ENCODE data around the gene CAMTA1.

DNA sequence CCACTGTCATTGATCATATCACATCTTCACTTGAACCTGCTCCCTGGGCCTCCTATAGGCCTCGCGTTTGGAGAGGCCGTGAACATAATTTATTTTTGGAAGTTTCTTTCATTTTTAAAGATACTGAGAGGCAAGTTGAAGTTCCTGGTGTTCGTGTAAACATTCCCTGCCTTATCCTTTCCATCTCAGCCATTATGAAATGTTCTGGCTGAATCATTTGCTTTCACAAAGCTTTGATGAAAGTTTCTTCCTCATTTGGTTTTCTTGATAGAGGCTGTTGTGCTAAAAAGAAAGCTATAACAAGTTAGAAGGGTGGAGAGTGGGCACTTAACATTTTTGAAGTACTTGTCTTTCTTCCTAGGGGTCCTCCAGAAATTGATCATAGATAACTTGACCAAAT lies 15.5 kb downstream of the CAMTA1 start:
- TF ChIP-seq, protein P1, sequence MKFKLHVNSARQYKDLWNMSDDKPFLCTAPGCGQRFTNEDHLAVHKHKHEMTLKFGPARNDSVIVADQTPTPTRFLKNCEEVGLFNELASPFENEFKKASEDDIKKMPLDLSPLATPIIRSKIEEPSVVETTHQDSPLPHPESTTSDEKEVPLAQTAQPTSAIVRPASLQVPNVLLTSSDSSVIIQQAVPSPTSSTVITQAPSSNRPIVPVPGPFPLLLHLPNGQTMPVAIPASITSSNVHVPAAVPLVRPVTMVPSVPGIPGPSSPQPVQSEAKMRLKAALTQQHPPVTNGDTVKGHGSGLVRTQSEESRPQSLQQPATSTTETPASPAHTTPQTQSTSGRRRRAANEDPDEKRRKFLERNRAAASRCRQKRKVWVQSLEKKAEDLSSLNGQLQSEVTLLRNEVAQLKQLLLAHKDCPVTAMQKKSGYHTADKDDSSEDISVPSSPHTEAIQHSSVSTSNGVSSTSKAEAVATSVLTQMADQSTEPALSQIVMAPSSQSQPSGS (tag by site-specific recombination; IDR thresholded peaks at IDR 0.05; ENCODE audit: low read depth) = no peak
- no peak for TF ChIP-seq BCL11B (tag by site-specific recombination; IDR thresholded peaks at IDR 0.05; ENCODE audit: low read depth)
- no peak for TF ChIP-seq ZNF837 (tag by site-specific recombination; IDR thresholded peaks at IDR 0.05)
- TF ChIP-seq, protein P2, sequence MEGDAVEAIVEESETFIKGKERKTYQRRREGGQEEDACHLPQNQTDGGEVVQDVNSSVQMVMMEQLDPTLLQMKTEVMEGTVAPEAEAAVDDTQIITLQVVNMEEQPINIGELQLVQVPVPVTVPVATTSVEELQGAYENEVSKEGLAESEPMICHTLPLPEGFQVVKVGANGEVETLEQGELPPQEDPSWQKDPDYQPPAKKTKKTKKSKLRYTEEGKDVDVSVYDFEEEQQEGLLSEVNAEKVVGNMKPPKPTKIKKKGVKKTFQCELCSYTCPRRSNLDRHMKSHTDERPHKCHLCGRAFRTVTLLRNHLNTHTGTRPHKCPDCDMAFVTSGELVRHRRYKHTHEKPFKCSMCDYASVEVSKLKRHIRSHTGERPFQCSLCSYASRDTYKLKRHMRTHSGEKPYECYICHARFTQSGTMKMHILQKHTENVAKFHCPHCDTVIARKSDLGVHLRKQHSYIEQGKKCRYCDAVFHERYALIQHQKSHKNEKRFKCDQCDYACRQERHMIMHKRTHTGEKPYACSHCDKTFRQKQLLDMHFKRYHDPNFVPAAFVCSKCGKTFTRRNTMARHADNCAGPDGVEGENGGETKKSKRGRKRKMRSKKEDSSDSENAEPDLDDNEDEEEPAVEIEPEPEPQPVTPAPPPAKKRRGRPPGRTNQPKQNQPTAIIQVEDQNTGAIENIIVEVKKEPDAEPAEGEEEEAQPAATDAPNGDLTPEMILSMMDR (tag by site-specific recombination; IDR thresholded peaks at IDR 0.05) = no peak
- no peak for TF ChIP-seq SP2 (tag by site-specific recombination; IDR thresholded peaks at IDR 0.05)

Data from HEK293 (cell line).